ENCODE data around the gene PLEKHA1. TPM values are rescaled to one million over a fixed set of nuclear protein-coding genes. Genes with fewer than 3 reads are reported as not detected.

PLEKHA1 gene
- total RNA-seq, 4 donors from 2014 or later: 51.4 to 101 (median 62.1) TPM

GRCh38 chr10:122426829-122427228, 52.3 kb downstream of the PLEKHA1 start:
- 95% methylated on average over 6 of the region's 6 CpGs for WGBS
- Histone ChIP-seq H3K36me3 (peaks cover 0 to 51% (median 26%) of the 10 kb centered on the region in 4 donors), H3K9me3 (no peaks in the 10 kb centered on the region), H3K4me3 (no peak overlapping the region), H3K27me3 (no peaks in the 10 kb centered on the region), H3K4me1 (peaks cover under 1 to 42% (median 32%) of the 10 kb centered on the region in 4 donors), H3K27ac (replicated peaks in 1 of 4) (no peak overlapping the region)
- TF ChIP-seq CTCF (IDR thresholded peaks at IDR 0.05): no peak
- TF ChIP-seq POLR2A (IDR thresholded peaks at IDR 0.05; ENCODE audit: low read depth): no peak
- TF ChIP-seq POLR2AphosphoS5 (IDR thresholded peaks at IDR 0.05): no peak
- TF ChIP-seq EP300 (IDR thresholded peaks at IDR 0.05): no peak
- intact Hi-C loops (cut with DNase I): no loop called here
- no peak for DNase-seq (ENCODE audit: extremely low spot score)

- no peak overlapping the region for H3K4me3 ChIP-seq
- peaks cover 0 to 55% (median 26%) of the 10 kb centered on the region in 4 donors for H3K36me3 ChIP-seq
- no peak for DNase-seq (ENCODE audit: extremely low spot score)
- H3K4me1 ChIP-seq: peaks cover 0 to 38% (median 27%) of the 10 kb centered on the region in 4 donors
- H3K27me3 ChIP-seq: no peaks in the 10 kb centered on the region
- H3K27ac ChIP-seq (replicated peaks in 1 of 4): no peak overlapping the region
- H3K9me3 ChIP-seq: no peaks in the 10 kb centered on the region
- intact Hi-C loops (cut with DNase I): no loop called here
- 71% methylated on average over 2 of the region's 2 CpGs for WGBS
- TF ChIP-seq CTCF (IDR thresholded peaks at IDR 0.05) (no peak), POLR2A (IDR thresholded peaks at IDR 0.05; ENCODE audit: low read depth) (no peak), POLR2AphosphoS5 (IDR thresholded peaks at IDR 0.05) (no peak), EP300 (IDR thresholded peaks at IDR 0.05) (no peak)
Observed at GRCh38 chr10:122427280-122427679, 52.8 kb downstream of the PLEKHA1 start.

- Histone ChIP-seq H3K9me3 (peaks cover 0 to 11% (median 0%) of the 10 kb centered on the region in 4 donors), H3K4me3 (no peak overlapping the region), H3K36me3 (peaks cover 0 to 23% (median 8%) of the 10 kb centered on the region in 4 donors), H3K27ac (replicated peaks in 1 of 4) (no peak overlapping the region), H3K27me3 (no peaks in the 10 kb centered on the region), H3K4me1 (no peaks in the 10 kb centered on the region)
- intact Hi-C loops (cut with DNase I): loop anchor here (1.0 to 5.0 kb wide), 3 partner anchors 93 to 139 kb away; no protein-coding TSS in a partner anchor
- TF ChIP-seq POLR2AphosphoS5 (IDR thresholded peaks at IDR 0.05) (no peak), POLR2A (IDR thresholded peaks at IDR 0.05; ENCODE audit: low read depth) (no peak), CTCF (IDR thresholded peaks at IDR 0.05) (peak; percentile 61 to 70 (median 70)), EP300 (IDR thresholded peaks at IDR 0.05) (no peak)
- 30% methylated on average over 3 of the region's 3 CpGs for WGBS
- no peak for DNase-seq (ENCODE audit: extremely low spot score)
Observed at GRCh38 chr10:122435212-122435827, 60.8 kb downstream of the PLEKHA1 start.

GRCh38 chr10:122441961-122442360, 67.5 kb downstream of the PLEKHA1 start:
- no peak for TF ChIP-seq EP300 (IDR thresholded peaks at IDR 0.05)
- TF ChIP-seq CTCF (IDR thresholded peaks at IDR 0.05): no peak
- TF ChIP-seq POLR2A (IDR thresholded peaks at IDR 0.05; ENCODE audit: low read depth): no peak
- no peak for TF ChIP-seq POLR2AphosphoS5 (IDR thresholded peaks at IDR 0.05)
- Histone ChIP-seq H3K4me3 (no peak overlapping the region), H3K36me3 (peaks cover 0 to 6% (median 0%) of the 10 kb centered on the region in 4 donors), H3K27ac (replicated peaks in 1 of 4) (no peak overlapping the region), H3K27me3 (no peaks in the 10 kb centered on the region), H3K9me3 (peaks cover 0 to 14% (median 0%) of the 10 kb centered on the region in 4 donors), H3K4me1 (peaks cover 2 to 3% (median 3%) of the 10 kb centered on the region in 4 donors)
- intact Hi-C loops (cut with DNase I): no loop called here
- WGBS: 78% methylated on average over 7 of the region's 7 CpGs
- no peak for DNase-seq (ENCODE audit: extremely low spot score)
